ENCODE data around the gene MUCL3. TPM values are rescaled to one million over a fixed set of nuclear protein-coding genes. Genes with fewer than 3 reads are reported as not detected.
A peak's percentile ranks its signal among the peaks of the same experiment; 100 is the strongest.

Gene MUCL3
- total and polyA plus RNA-seq, 2 of the 8 experiments (the other 6 are each of a cell fraction or from before 2014, with no cell fraction given), result 0.15 to 0.37 TPM

GRCh38 chr6:30928677-30929076 is 12.1 kb upstream of the MUCL3 start:
- 0 out of 2 replicates have a peak, but pooled peaks have one; percentile 13 for TF ChIP-seq USF2 (IDR thresholded peaks at IDR 0.05; ENCODE audit: low read length)
- no peak for TF ChIP-seq FOSL1 (IDR thresholded peaks at IDR 0.05; ENCODE audit: insufficient read depth, low read depth, low read length)
- no peaks in the 10 kb centered on the region for H3K79me2 ChIP-seq (ENCODE audit: control insufficient read depth in 1 of 2, insufficient read depth in 2 of 2, low read length in 2 of 2)
- no peak overlapping the region for H2BK12ac ChIP-seq (ENCODE audit: low read depth, low read length)
- H3K4ac ChIP-seq (replicated peaks; ENCODE audit: insufficient read length, low read depth, low read length), result no peak overlapping the region
- POLR2A ChIA-PET (ENCODE audit: partially characterized antibody), result interaction anchor here (0.9 to 2.1 kb wide), 2 partner anchors 12 to 46 kb away, joined by 4 to 8 read pairs; partner anchors contain the start of gene MUCL3
- H4K5ac ChIP-seq (ENCODE audit: insufficient read length, low read depth, low read length), result no peak overlapping the region
- no peaks in the 10 kb centered on the region for H3K79me1 ChIP-seq (ENCODE audit: low read depth, low read length)
- H2BK5ac ChIP-seq (ENCODE audit: low read depth, low read length), result no peak overlapping the region
- DNase-seq (ENCODE audit: low read depth in 1 of 2, low spot score in 2 of 2) (no peak), FAIRE-seq (no peak)
- H4K91ac ChIP-seq (replicated peaks; ENCODE audit: insufficient read length, low read length), result no peak overlapping the region
- peaks cover 0 to 6% of the 10 kb centered on the region in 2 experiments; a peak in 2 of 4 replicates for H3K9me3 ChIP-seq (ENCODE audit: insufficient read depth in 2 of 2, low read depth in 1 of 2, low read length in 1 of 2)
- 0 out of 2 replicates have a peak, but pooled peaks cover 4% of the 10 kb centered on the region for H3K23me2 ChIP-seq (ENCODE audit: low read depth, low read length)
- peaks cover 0 to 18% (median 11%) of the 10 kb centered on the region in 4 experiments; a peak in 5 of 8 replicates for H3K36me3 ChIP-seq (ENCODE audit: control insufficient read depth in 2 of 4, insufficient read depth in 4 of 4, low read length in 3 of 4)
- H2BK20ac ChIP-seq (ENCODE audit: low read length), result no peak overlapping the region
- H3K27me3 ChIP-seq (replicated peaks in 1 of 4; ENCODE audit: control insufficient read depth in 3 of 4, extremely low read depth in 1 of 4, insufficient read depth in 3 of 4, low read length in 3 of 4), result no peaks in the 10 kb centered on the region
- H3K4me1 ChIP-seq (replicated peaks in 1 of 4; ENCODE audit: control insufficient read depth in 3 of 4, insufficient read depth in 4 of 4, low read length in 3 of 4), result 0 out of 7 replicates have a peak, but pooled peaks cover 0 to 3% (median 0%) of the 10 kb centered on the region in 4 experiments
- H3K4me2 ChIP-seq (ENCODE audit: insufficient read depth in 1 of 2, low read depth in 2 of 2, low read length in 2 of 2), result no peak overlapping the region
- H2BK15ac ChIP-seq (ENCODE audit: low read length), result no peak overlapping the region
- H3K27ac ChIP-seq (ENCODE audit: low read depth, low read length), result no peak overlapping the region
- no peaks in the 10 kb centered on the region for H4K20me1 ChIP-seq (replicated peaks in 1 of 2; ENCODE audit: control insufficient read depth in 1 of 2, insufficient read depth in 2 of 2, low read length in 2 of 2)
- CTCF ChIA-PET (ENCODE audit: partially characterized antibody), result interaction anchor here (1.1 to 4.2 kb wide), 7 partner anchors 8 to 151 kb away, joined by 3 to 18 read pairs (median 6); no protein-coding TSS in a partner anchor
- no peak overlapping the region for H3K14ac ChIP-seq (ENCODE audit: insufficient read length)
- no peak overlapping the region for H2AFZ ChIP-seq (ENCODE audit: low read length)
- no peak overlapping the region for H2BK120ac ChIP-seq (replicated peaks; ENCODE audit: low read depth, low read length)
- no peak overlapping the region for H3K23ac ChIP-seq (ENCODE audit: insufficient read length)
- H4K8ac ChIP-seq (ENCODE audit: extremely low read depth, insufficient read depth, low read length), result no peak overlapping the region
- no peak overlapping the region for H3K18ac ChIP-seq (ENCODE audit: extremely low read depth, low read length)
- no peak overlapping the region for H3K9ac ChIP-seq (replicated peaks in 1 of 4; ENCODE audit: extremely low read depth in 1 of 4, low read depth in 3 of 4, low read length in 3 of 4)
- no peak overlapping the region for H3K4me3 ChIP-seq (ENCODE audit: extremely low read depth in 1 of 4, insufficient read depth in 2 of 4, low read depth in 3 of 4, low read length in 4 of 4)
- H2AK5ac ChIP-seq (ENCODE audit: low read depth, low read length), result no peak overlapping the region
- no peak overlapping the region for H3K56ac ChIP-seq (replicated peaks; ENCODE audit: insufficient read length, low read depth, low read length)
- 91% methylated on average over 3 of the region's 3 CpGs; no CpG with 5 or more reads in 1 of the 2 experiments for WGBS, 2 experiments (ENCODE audit: extremely low coverage in 1 of 2, insufficient coverage in 1 of 2, insufficient read length in 1 of 2, insufficient replicate concordance in 2 of 2, low coverage in 1 of 2, low lambda C conversion rate in 2 of 2, missing lambda C conversion rate in 1 of 2)

All from H1 (cell line).